H9 (cell line): ENCODE data around the gene MEF2C. TPM values are rescaled to one million over a fixed set of nuclear protein-coding genes. Genes with fewer than 3 reads are reported as not detected.

Experiments used
- DNase-seq: peaks from one replicate; pipeline ENCODE4 v3.0.0-alpha.2; 2017
- H2AFZ ChIP-seq: one replicate; pipeline ENCODE4 v1.6.1; 2013; ENCODE audit warnings: mild to moderate bottlenecking, low read length, control low read depth, moderate library complexity
- H2AK5ac ChIP-seq: 2 replicates; pipeline ENCODE4 v1.6.1; 2013; ENCODE audit warnings: low read length, control low read depth, mixed read lengths; ENCODE audit not compliant: insufficient read length
- H2BK120ac ChIP-seq: one replicate; pipeline ENCODE4 v1.6.1; 2013; ENCODE audit warnings: low read depth, mild to moderate bottlenecking, low read length, control low read depth, inconsistent platforms; ENCODE audit not compliant: poor library complexity, severe bottlenecking
- H2BK12ac ChIP-seq: 2 replicates; pipeline ENCODE4 v1.6.1; 2013; ENCODE audit warnings: low read length, control low read depth, mixed read lengths, low read depth; ENCODE audit not compliant: insufficient read length
- H2BK15ac ChIP-seq: 2 replicates; pipeline ENCODE4 v1.6.1; 2013; ENCODE audit warnings: low read depth, low read length, control low read depth
- H2BK20ac ChIP-seq: one replicate; pipeline ENCODE4 v1.6.1; 2013; ENCODE audit warnings: low read depth, mild to moderate bottlenecking, low read length, control low read depth, inconsistent platforms; ENCODE audit not compliant: poor library complexity, severe bottlenecking
- H2BK5ac ChIP-seq: 2 replicates; pipeline ENCODE4 v1.6.1; 2013; ENCODE audit warnings: low read length, control low read depth, mixed read lengths; ENCODE audit not compliant: insufficient read length
- H3K14ac ChIP-seq: 2 replicates; pipeline ENCODE4 v1.6.1; 2013; ENCODE audit warnings: low read length, control low read depth; ENCODE audit not compliant: insufficient read depth
- H3K18ac ChIP-seq: 2 replicates; pipeline ENCODE4 v1.6.1; 2013; ENCODE audit warnings: low read depth, mild to moderate bottlenecking, mixed read lengths, low read length, control low read depth; ENCODE audit not compliant: insufficient read length
- H3K23ac ChIP-seq: 2 replicates; pipeline ENCODE4 v1.6.1; 2013; ENCODE audit warnings: low read length, control low read depth, mixed read lengths, low read depth; ENCODE audit not compliant: insufficient read length
- H3K23me2 ChIP-seq: 2 replicates; pipeline ENCODE4 v1.6.1; 2013; ENCODE audit warnings: low read depth, mild to moderate bottlenecking, mixed read lengths, low read length, control low read depth; ENCODE audit not compliant: insufficient read length, poor library complexity, severe bottlenecking
- H3K27ac ChIP-seq: 2 replicates; pipeline ENCODE4 v1.5.1; 2013; ENCODE audit warnings: low read length, control low read depth, mixed read lengths, low read depth; ENCODE audit not compliant: insufficient read length
- H3K27me3 ChIP-seq: 2 replicates; pipeline ENCODE4 v1.6.1; 2013; ENCODE audit warnings: low read length, control low read depth, inconsistent platforms; ENCODE audit not compliant: insufficient read depth
- H3K4ac ChIP-seq: 2 replicates; pipeline ENCODE4 v1.6.1; 2013; ENCODE audit warnings: low read depth, mild to moderate bottlenecking, control low read depth, inconsistent platforms, low read length, moderate library complexity
- H3K4me1 ChIP-seq: 2 replicates; pipeline ENCODE4 v1.6.1; 2013; ENCODE audit warnings: low read length, control low read depth, inconsistent platforms; ENCODE audit not compliant: insufficient read depth
- H3K4me2 ChIP-seq: 2 replicates; pipeline ENCODE4 v1.6.1; 2013; ENCODE audit warnings: low read length, control low read depth, mixed read lengths; ENCODE audit not compliant: insufficient read length, insufficient read depth
- H3K56ac ChIP-seq: 2 replicates; pipeline ENCODE4 v1.6.1; 2013; ENCODE audit warnings: low read depth, mild to moderate bottlenecking, mixed read lengths, low read length, control low read depth; ENCODE audit not compliant: insufficient read length
- H3K79me1 ChIP-seq: 2 replicates; pipeline ENCODE4 v1.6.1; 2013; ENCODE audit warnings: low read depth, mild to moderate bottlenecking, moderate library complexity, low read length, control low read depth, inconsistent platforms; ENCODE audit not compliant: insufficient read depth, poor library complexity, severe bottlenecking
- H3K79me2 ChIP-seq: 2 replicates; pipeline ENCODE4 v1.6.1; 2013; ENCODE audit warnings: low read length, control low read depth, inconsistent platforms; ENCODE audit not compliant: insufficient read depth
- H3K9ac ChIP-seq: 2 replicates; pipeline ENCODE4 v1.6.1; 2013; ENCODE audit warnings: low read length, control low read depth, mixed read lengths; ENCODE audit not compliant: insufficient read length; ENCODE audit errors: extremely low read depth
- H3K9me3 ChIP-seq: one replicate; pipeline ENCODE4 v1.6.1; 2013; ENCODE audit warnings: low read depth, low read length, inconsistent platforms; ENCODE audit not compliant: control insufficient read depth
- H3T11ph ChIP-seq: one replicate; pipeline ENCODE4 v1.6.1; 2013; ENCODE audit warnings: mild to moderate bottlenecking, low read length, control low read depth, inconsistent platforms
- H4K20me1 ChIP-seq: one replicate; pipeline ENCODE4 v1.6.1; 2013; ENCODE audit not compliant: control insufficient read depth, insufficient read length, insufficient read depth
- H4K5ac ChIP-seq: 2 replicates; pipeline ENCODE4 v1.6.1; 2013; ENCODE audit warnings: low read depth, mild to moderate bottlenecking, mixed read lengths, low read length, control low read depth; ENCODE audit not compliant: insufficient read length
- H4K8ac ChIP-seq: replicated peaks from 2 replicates; pipeline ENCODE4 v1.6.1; 2013; ENCODE audit warnings: low read length, control low read depth, mixed read lengths, low read depth; ENCODE audit not compliant: insufficient read length
- H4K91ac ChIP-seq: 2 replicates; pipeline ENCODE4 v1.6.1; 2013; ENCODE audit warnings: low read depth, mild to moderate bottlenecking, moderate library complexity, mixed read lengths, low read length, control low read depth; ENCODE audit not compliant: insufficient read length
- H3K27ac Mint-ChIP-seq, 3 experiments: 2 replicates in 2 of 3; 3 replicates in 1 of 3; pipeline ENCODE4 v1.8.0; 2020 to 2021; ENCODE audit warnings: mixed read lengths in 3 of 3, mild to moderate bottlenecking in 1 of 3, moderate library complexity in 1 of 3
- H3K27me3 Mint-ChIP-seq: 2 replicates; pipeline ENCODE4 v1.8.0; 2021; ENCODE audit warnings: low read depth, mild to moderate bottlenecking, moderate library complexity, mixed read lengths
- H3K36me3 Mint-ChIP-seq, 3 experiments: 2 replicates in 2 of 3; 3 replicates in 1 of 3; pipeline ENCODE4 v1.8.0; 2020 to 2021; ENCODE audit warnings: low read depth in 3 of 3, mixed read lengths in 3 of 3; ENCODE audit not compliant: insufficient read depth in 1 of 3
- H3K4me1 Mint-ChIP-seq, 2 experiments: 2 replicates each; pipeline ENCODE4 v1.8.0; 2020; ENCODE audit warnings: mixed read lengths in 2 of 2
- H3K4me3 Mint-ChIP-seq, 2 experiments: 2 replicates in 1 of 2; 3 replicates in 1 of 2; pipeline ENCODE4 v1.8.0; 2020 to 2021; ENCODE audit warnings: mild to moderate bottlenecking in 2 of 2, mixed read lengths in 2 of 2, moderate library complexity in 1 of 2
- H3K9me3 Mint-ChIP-seq, 2 experiments: 2 replicates in 1 of 2; 3 replicates in 1 of 2; pipeline ENCODE4 v1.8.0; 2020; ENCODE audit warnings: mild to moderate bottlenecking in 2 of 2, mixed read lengths in 2 of 2, moderate library complexity in 1 of 2
- WGBS: extraction: QIAGEN DNeasy Blood & Tissue Kit; methylation state at CpG from one replicate; pipeline ENCODE4 v1.1.7; 2013; ENCODE audit warnings: missing lambda C conversion rate, low lambda C conversion rate, mixed read lengths; ENCODE audit not compliant: insufficient read length; ENCODE audit errors: extremely low coverage; 5-methylcytosine and 5-hydroxymethylcytosine counted together
- total RNA-seq: library from RNA; stranded (reverse); gene quantifications from 2 replicates; pipeline ENCODE4 v1.2.1, GENCODE V29; 2021
- TF ChIP-seq, protein P1 (sequence below): fragments of 200-600 bp; sonication (generic); conservative IDR thresholded peaks from 3 replicates; pipeline ENCODE4 v1.8.0; 2021; ENCODE audit warnings: antibody characterized with exemption, mild to moderate bottlenecking

The MEF2C gene
- total RNA-seq, 1 experiment from 2014 or later = 0.11 TPM

DNA sequence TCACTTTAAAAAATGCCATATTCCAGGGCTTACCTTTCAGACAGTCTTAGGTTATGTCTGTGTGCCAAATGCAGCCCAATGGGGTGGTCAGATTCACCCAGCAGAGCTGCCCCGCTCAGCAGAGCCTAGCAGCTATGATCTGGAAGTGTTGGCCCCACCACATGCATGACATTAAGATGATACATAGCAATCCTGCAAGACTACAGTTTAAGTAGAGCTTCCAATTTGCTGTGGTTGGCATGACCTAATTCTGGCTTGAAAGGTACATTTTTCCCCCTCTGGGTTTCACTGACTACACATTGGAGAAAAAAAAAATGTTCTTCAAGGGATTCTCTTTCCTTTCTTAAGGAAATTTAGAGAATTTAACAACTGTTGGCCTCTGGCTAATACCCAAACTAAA, 22.5 kb downstream of the MEF2C start:
- Histone ChIP-seq H3K79me1 (no peaks in the 10 kb centered on the region), H3K56ac (no peak overlapping the region), H3T11ph (no peak overlapping the region), H3K4ac (no peak overlapping the region), H2BK5ac (no peak overlapping the region), H3K23me2 (no peaks in the 10 kb centered on the region), H2BK12ac (no peak overlapping the region), H4K5ac (no peak overlapping the region), H3K27me3 (no peaks in the 10 kb centered on the region), H2AFZ (no peak overlapping the region), H3K9ac (no peak overlapping the region), H4K8ac (no peak overlapping the region), H3K14ac (no peak overlapping the region), H3K79me2 (no peaks in the 10 kb centered on the region), H3K4me2 (no peak overlapping the region), H3K9me3 (peaks cover 8% of the 10 kb centered on the region), H2BK20ac (no peak overlapping the region), H2BK120ac (no peak overlapping the region), H4K91ac (no peak overlapping the region), H3K23ac (no peak overlapping the region), H3K18ac (no peak overlapping the region), H3K27ac (no peak overlapping the region), H3K4me1 (no peaks in the 10 kb centered on the region), H4K20me1 (no peaks in the 10 kb centered on the region), H2BK15ac (no peak overlapping the region), H2AK5ac (no peak overlapping the region)
- peaks cover 2% of the 10 kb centered on the region; the same call in 1 of the 2 replicates for H3K27me3 Mint-ChIP-seq
- peaks cover 13 to 22% of the 10 kb centered on the region in 2 experiments for H3K9me3 Mint-ChIP-seq
- no peaks in the 10 kb centered on the region for H3K4me1 Mint-ChIP-seq
- H3K4me3 Mint-ChIP-seq = no peak overlapping the region
- TF ChIP-seq, protein P1, sequence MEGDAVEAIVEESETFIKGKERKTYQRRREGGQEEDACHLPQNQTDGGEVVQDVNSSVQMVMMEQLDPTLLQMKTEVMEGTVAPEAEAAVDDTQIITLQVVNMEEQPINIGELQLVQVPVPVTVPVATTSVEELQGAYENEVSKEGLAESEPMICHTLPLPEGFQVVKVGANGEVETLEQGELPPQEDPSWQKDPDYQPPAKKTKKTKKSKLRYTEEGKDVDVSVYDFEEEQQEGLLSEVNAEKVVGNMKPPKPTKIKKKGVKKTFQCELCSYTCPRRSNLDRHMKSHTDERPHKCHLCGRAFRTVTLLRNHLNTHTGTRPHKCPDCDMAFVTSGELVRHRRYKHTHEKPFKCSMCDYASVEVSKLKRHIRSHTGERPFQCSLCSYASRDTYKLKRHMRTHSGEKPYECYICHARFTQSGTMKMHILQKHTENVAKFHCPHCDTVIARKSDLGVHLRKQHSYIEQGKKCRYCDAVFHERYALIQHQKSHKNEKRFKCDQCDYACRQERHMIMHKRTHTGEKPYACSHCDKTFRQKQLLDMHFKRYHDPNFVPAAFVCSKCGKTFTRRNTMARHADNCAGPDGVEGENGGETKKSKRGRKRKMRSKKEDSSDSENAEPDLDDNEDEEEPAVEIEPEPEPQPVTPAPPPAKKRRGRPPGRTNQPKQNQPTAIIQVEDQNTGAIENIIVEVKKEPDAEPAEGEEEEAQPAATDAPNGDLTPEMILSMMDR = no peak
- no peak for DNase-seq
- H3K27ac Mint-ChIP-seq = no peak overlapping the region
- no CpG with 5 or more reads among the region's 1 CpG for WGBS
- peaks cover 2 to 26% (median 12%) of the 10 kb centered on the region in 3 experiments; a peak in 5 of 7 replicates for H3K36me3 Mint-ChIP-seq
